HT-29 (cell line): ENCODE measurements around the gene NPW. TPM values are rescaled to one million over a fixed set of nuclear protein-coding genes. Genes with fewer than 3 reads are reported as not detected.

Source experiments
- DNase-seq: peaks from one replicate; pipeline ENCODE4 v3.0.0-alpha.2; 2015; ENCODE audit warnings: low spot score
- total RNA-seq: library from RNA; depleted of rRNA; stranded (reverse); fragments of >200 nt; shearing (Covaris generic); gene quantifications from 2 replicates; pipeline ENCODE4 v1.2.3, GENCODE V29; 2014

Gene NPW
- total RNA-seq, 1 experiment from 2014 or later, result 2.7 TPM

DNA sequence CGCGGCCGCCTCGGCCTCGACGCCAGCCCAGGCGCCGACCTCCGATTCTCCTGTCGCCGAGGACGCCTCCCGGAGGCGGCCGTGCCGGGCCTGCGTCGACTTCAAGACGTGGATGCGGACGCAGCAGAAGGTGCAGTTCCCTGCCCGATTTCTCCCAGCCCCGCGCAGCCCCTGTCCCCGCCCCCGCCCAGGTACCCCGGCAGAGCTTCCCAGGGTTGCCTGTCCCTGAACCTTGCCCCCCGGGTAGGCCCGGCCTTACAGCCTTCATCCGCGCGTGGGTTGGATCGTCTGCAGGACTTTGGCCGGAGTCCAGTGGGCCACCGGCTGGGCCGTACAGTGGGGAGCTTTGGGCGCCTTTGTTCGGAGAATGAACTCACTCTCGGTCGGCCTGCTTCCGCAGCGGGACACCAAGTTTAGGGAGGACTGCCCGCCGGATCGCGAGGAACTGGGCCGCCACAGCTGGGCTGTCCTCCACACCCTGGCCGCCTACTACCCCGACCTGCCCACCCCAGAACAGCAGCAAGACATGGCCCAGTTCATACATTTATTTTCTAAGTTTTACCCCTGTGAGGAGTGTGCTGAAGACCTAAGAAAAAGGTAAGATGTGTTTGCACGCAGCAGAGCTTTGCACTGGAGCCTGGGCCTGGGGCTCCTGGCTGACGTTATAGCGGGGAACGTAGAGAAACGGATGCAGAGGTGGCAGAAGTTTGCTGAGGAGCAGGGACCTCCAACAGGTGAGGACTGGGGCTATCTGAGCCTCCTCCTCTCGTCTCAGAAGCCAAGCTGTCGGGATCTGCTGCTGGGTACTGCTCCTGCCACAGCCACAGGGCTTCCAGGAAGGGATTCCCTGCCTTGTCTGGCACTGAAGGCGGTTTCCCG is 35.0 kb upstream of the NPW start:
- peak; percentile 36 for DNase-seq

DNA sequence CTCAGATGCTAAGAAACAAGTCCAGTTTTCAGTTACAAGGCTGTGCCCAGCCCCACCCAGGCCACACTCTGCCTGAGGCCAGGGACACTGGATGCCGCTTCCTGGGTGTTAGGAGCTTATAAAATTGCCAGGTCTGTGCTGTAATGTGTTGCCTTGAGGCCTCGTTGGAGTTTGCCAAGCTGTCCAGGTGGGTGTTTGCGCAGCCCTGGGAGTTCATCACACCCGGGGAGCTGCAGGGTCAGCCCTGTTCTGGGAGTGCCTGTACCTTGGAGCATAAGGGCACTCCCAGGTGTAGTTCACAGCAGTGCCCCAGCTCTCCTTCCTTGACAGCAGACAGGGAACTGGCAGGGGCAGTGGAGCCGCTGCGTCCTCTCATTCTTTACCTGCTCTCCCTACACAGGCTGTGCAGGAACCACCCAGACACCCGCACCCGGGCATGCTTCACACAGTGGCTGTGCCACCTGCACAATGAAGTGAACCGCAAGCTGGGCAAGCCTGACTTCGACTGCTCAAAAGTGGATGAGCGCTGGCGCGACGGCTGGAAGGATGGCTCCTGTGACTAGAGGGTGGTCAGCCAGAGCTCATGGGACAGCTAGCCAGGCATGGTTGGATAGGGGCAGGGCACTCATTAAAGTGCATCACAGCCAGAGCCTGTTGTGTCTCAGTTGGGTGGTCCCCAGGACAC is 34.0 kb upstream of the NPW start:
- DNase-seq, result no peak

DNA sequence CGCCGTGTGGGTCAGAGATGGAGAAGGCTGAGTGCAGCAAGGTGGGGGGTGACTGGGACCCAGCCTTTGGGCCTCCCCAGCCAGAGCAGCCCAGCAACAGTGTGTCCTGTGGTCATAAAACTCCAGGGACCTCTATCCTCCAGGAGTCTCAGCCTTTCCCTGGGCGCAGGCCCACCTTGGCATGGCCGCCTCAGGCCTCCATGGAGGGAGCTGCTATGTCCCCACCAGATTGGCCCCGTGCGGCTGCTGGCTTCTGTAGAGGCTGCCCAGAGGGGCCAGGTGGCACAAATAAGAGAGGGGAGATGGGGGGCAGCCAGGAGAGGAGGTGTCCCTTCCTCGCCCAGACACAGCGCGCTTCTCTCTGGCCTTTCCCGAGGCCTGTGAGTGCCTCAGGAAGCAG is 32.4 kb upstream of the NPW start:
- DNase-seq, result no peak

DNA sequence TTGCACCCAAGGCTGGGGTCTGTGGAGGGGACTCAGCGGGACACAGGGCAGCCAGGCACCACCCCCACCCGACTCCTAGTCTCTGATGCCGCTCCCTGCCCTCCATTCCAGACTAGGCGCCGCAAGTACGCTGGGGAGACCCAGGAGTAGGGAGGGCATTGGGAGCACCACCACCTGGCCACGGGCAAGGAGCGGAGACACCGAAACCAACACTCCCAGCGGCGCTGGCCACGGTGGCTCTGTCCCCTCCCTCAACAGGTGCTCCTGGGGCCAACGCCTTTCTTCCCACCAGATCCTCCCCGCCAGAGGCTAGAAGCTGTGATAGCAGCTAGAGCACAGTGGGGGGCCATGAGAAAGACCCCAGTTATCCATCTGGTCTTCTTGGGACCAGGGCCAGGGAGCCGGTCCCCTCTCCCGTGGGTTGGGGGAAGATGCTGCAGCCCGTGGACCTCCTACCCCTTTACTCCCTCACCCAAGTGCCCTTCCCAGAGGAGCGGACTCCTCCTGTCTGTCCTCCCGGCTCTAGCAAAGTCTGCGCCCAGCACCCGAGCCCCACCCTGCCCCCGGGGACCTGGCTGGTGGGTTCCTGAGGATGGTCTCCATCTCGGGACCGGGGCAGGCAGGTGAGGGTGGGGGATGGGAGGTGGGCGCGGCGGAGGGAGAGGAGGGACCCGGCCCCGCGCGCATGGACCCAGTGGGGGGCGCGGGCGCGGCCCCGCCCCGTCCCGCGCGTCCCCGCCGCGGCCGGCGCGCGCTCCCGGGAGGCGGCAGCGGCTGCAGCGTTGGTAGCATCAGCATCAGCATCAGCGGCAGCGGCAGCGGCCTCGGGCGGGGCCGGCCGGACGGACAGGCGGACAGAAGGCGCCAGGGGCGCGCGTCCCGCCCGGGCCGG is 30.1 kb upstream of the NPW start, which contains the start of gene SYNGR3:
Gene SYNGR3 (plus strand): TSS at position 762 of the 892 bp plus-strand sequence. CDS start 133 bp downstream, outside the sequence.
- DNase-seq, result peak; percentile 7

DNA sequence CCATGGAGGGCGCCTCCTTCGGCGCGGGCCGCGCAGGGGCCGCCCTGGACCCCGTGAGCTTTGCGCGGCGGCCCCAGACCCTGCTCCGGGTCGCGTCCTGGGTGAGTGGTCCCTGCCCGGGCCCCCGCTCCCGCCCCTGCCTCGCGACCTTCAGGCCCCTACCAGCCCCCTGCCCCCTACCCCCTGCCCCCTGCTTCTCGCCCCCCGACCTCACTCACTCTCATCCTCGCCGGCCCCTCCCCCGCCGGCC is 29.6 kb upstream of the NPW start:
- DNase-seq, result no peak

DNA sequence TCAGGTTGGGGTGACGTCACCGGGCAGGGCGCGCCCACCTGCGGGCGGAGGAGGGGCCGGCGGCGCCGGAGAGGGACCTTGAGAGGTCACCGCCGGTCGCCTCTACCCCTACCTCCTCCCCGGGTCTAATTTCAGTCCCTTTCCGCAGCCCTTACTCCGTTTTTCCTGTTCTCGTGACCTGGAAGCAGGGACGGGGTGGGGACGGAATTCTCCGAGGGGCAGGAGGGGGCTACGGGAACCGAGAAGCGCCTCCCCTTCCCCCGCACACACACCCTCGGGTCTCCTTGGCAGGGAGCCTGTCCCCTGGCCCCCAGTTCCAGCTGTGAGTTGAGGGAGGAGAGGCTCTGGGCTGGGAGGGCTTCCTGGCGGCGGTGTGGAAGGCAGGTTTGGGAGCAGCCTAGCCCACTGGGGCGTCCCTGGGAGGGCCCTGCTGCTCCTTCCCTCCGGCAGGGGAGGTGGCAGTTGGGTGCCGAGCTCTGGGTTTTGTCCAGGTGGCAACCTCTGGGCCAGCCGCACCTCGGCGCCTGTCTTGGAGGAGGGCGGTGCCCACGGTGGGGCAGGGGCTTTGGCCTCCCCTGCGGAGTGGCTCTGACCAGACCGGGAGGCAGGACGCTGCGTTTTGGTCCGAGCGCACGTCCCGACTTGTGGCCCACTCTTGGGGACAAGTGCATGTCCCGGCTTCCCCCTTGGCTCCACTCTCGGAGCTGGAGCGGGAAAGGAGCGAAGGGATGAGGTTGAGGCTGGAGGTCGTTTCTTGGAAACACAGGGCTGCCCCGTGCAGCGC is 29.0 kb upstream of the NPW start:
- no peak for DNase-seq

DNA sequence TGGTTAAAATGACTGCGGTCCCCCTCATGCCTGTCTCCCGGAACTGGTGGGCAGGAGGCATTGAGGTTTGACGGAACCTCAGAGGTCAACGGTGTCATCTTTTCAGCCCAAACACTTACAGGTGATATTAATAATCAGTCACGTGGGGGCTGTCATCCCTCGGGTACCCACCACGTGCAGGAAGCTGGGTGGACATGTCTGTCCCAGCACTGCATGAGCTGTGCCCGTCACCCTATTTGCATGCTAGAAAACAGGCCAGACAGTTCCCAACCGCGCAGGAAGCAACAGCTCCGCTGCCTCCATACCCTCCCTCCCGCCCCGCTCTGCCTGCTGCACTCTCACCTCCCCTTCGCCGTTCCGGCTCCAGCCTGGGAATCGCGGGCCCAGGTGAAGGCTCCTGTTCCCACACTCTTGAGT is 28.4 kb upstream of the NPW start:
- DNase-seq, result no peak

DNA sequence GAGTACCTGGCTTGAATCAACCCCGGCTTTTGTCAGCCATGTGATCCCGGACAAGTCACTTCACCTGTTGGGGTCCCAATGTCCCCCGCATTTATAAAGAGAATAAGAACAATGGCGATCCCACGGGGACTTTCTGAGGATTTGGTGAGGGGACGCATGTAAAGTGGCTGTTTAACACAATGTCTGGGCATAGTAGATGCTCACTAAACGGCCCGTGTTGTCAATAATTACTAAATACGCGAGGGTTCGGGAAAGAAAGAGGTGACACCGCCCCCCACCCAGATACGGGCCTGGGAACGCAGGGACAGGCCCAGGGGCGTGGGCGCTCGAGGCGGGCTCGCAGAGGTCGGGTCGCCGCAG is 28.0 kb upstream of the NPW start:
- no peak for DNase-seq

DNA sequence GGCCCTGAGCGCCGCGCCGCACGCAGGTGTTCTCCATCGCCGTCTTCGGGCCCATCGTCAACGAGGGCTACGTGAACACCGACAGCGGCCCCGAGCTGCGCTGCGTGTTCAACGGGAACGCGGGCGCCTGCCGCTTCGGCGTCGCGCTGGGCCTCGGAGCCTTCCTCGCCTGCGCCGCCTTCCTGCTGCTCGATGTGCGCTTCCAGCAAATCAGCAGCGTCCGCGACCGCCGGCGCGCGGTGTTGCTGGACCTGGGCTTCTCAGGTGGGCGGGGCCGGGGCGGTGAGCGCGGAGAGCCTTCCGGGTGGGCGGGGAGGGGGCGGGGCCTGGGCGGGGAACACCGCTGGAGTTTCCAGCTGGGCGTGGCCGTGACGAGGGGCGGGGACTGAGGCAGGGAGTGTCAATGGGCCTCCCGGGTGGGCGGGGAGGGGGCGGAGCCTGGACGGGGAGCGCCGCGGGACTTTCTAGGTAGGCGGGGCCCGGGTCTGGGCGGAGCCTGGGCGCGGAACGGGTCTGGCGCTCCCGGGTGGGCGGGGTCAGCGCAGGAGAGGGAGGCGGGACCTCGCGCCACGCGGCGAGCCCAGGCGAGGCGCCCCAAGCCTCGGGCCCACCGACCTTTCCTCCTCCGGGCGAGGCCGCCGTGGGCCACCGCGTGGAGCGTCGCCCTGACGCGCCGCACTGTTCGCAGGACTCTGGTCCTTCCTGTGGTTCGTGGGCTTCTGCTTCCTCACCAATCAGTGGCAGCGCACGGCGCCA is 27.5 kb upstream of the NPW start:
- peak; percentile 71 for DNase-seq

DNA sequence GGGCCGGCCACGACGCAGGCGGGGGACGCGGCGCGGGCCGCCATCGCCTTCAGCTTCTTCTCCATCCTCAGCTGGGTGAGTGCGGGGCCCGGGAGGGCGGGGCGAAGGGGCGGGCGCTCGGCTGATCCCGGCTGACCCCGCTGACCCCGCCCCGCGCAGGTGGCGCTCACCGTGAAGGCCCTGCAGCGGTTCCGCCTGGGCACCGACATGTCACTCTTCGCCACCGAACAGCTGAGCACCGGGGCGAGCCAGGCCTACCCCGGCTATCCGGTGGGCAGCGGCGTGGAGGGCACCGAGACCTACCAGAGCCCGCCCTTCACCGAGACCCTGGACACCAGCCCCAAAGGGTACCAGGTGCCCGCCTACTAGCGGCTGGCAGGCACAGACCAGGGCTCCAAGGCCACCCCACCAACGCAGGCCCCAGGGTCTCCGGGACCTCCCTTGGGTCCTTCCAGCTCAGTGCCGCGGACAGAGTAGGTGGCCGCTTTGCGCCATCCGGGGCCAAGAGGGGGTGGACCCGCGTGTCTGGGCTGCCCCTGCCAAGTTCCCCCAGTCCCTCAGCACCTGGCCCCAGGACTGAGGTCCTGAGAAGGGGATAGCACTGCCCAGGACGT is 26.8 kb upstream of the NPW start:
- no peak for DNase-seq

DNA sequence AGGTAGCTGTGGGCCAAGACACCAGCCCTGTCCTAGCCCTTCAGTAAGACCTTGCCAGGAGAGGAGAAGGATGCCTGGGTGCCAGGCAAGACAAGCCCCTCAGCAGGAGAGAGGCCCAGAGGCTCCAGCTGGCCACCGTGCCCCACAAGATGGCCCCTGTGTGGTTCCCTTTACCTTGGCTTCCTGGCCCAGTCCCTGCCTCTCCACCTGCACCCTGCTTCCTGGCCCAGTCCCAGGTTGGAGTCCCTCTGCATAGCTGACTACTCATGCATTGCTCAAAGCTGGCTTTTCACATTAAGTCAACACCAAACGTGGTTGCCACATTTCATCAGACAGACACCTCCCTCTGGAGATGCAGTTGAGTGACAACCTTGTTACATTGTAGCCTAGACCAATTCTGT is 25.9 kb upstream of the NPW start:
- DNase-seq, result peak; percentile 33

DNA sequence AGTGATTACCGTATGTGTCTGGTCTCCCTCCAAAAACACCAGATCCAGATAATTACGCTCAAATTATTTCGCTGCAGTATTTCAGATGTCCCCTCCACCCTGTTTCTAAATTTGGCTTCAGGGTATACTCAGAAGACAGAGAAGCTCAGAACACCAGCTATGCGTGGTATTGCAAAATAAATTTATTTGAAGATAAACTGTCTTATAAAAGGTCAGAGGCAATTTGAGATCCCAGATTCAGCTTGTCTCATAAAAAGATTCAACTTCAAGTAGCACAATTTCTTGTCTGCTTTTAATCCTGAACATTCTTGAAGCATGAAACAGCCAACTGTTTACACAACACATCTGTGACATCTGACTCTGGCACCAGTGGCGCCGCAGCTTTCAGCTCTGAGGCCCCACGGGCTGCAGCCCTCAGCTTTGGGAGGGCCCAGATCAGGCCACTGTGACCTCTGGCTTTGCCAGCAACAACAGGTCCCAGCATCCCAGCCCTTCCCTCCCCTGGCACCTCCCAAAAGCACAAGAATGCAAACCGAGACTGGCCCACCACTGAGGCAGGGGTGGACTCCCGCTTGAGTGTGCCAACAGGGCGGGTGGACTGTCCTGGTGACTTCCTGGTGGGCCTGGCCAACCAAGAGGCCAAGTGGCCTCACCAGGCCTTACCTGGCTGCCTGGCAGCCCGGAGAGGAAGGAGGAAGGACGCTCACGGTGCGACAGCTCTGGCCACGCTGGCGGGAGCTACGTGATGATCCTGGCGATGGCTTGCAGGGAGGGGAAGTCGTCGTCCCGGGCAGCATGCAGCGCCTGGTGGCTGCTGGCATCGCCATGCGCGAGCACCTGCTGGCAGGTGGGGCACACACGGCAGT is 21.9 kb upstream of the NPW start:
- DNase-seq, result no peak

DNA sequence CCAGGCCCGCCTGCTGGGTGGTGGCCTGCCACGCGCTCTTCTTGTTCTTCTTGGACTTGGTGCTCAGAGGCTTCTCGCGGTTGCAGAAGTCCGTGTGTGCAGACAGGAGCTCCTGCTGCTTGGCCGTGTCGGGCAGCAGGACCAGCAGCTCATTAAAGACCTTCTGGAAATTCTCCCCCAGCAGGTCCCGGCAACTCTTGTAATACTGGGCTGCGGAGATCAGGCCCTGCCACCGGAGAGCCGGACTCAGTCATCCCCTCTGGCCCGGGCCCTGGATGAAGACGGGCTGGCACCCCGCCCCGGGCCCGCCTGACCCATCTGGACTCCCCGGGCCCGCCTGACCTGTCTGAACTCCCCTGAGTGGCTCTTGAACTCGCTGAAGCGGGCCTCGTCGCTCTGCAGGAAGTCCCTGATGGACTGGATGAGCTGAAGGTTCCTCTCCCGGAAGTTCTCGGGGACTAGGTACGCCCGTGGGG is 21.2 kb upstream of the NPW start:
- DNase-seq, result no peak

DNA sequence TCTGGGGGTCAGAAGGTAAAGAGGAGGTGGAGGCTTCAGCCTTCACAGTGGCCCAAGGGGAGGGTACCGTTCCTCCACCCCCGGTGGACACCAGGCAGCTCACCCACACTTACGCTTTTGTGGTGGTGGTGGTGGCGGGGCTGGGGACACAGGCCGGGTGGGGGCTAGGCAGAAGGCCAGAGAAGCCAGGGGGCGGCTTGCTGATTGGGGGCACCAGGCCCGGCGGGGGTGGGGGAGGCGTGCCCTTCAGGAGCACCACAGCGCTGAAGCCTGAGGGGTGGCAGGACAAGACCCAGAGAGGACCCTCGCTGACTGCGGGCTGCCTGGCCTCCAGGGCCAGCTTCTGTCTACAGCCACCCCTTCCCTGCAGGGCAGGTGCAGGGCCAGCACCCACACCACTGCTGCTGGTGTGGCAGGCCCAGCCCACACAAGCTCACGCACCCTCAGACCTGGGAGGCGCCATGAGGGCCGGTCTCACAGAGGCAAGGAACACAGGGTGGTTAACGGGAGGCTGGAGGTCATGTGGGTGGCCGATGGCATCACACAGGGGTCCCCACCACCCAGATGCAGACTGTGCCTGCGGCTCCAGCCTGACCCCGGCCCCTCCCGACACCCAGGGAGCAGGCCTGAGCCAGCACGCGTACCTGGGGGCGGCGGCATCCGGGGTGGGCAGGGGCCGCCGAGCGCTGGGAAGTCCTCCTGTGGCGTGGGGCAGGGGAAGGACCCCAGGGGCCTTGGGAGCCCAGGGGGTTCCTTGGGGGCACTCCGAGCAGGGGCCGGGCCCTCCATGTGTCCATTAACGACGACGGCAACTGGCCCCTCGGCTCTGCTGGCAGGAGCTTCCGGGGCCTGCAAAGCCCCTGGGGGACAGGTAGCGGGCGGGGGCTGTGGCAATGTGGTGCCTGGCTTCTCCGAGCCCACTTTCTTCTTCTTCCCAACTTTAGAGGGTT is 20.5 kb upstream of the NPW start:
- DNase-seq, result no peak

DNA sequence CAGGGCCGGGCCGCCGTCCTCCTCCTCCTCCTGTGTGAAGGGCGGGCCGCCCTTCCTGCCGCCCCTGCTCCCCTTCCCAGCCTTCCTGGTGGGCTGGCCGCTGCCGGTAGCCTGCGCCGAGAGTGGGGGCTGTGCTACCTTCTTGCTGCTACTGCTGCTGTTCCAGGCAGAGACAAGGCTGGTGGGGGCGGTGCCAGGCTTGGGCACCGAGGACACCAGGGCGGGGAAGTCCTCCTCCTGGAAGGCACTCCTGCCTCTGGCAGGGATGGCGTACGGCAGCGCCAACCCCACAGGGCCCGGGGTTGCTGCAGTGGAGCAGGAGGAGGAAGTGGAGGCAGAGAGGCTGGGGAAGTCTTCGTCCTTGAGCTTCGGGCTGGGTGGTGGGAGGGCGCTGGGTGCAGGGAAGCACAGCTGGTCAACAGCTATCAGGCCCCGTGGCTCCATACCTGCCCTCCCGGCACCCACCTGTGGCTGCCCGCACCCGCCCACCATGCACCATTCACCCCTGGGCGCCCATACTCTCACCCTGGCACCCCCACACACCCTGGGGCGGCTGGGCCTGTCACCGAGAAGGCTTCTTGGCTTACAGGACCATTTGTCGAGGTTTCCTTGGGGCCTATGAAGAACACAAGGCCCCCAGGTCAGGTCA is 19.6 kb upstream of the NPW start:
- no peak for DNase-seq

DNA sequence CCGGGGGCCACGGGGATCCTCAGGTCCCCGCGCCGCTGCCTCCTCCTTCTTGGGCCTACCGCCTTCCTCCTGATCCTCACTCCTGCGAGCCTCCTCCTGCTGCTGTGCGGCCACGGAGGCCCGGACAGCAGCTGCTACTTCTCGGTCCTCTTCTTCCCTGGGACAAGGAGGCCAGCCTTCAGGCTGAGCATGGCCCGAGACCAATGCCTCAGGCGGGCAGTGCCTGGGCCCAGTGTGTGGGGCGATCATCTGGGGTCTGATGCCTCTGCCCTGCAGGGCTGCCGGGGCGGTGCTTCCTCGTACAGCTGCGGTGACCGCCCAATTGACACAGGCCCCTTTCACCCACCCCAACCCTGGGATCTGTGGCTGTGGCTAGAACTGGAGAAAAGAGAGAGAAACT is 18.6 kb upstream of the NPW start:
- DNase-seq, result no peak
